Left kidney (tissue), 2 donors: ENCODE measurements around the gene IFT172. TPM values are rescaled to one million over a fixed set of nuclear protein-coding genes. Genes with fewer than 3 reads are reported as not detected.
"Not testable (repeated sequence)": the region's sequence is repeated elsewhere in the genome, so short reads cannot be mapped to it uniquely, and the experiment has no call there.

ENCODE experiments used
- DNase-seq: peaks from one replicate; pipeline ENCODE4 v3.0.0-alpha.2; 2013
- polyA plus RNA-seq: library from polyadenylated mRNA; unstranded; fragments of 120-200 nt; gene quantifications from one replicate; pipeline ENCODE4 v1.2.1, GENCODE V29; 2013; ENCODE audit not compliant: insufficient read length

Gene IFT172
- polyA plus RNA-seq, 1 donor = 71.8 TPM

- peak; percentile 93 for DNase-seq
Observed at GRCh38 chr2:27428213-27428977, 61.1 kb downstream of the IFT172 start, which contains the start of gene NRBP1. TSS of gene NRBP1 (plus strand) at chr2:27428631. CDS start at chr2:27433274, 4,643 bp downstream.

- no peak for DNase-seq
Observed at GRCh38 chr2:27427863-27428212, 61.7 kb downstream of the IFT172 start.

GRCh38 chr2:27425039-27425438 is 64.5 kb downstream of the IFT172 start:
- not testable (repeated sequence) for DNase-seq

- no peak for DNase-seq
Observed at GRCh38 chr2:27422958-27423357, 66.6 kb downstream of the IFT172 start.

- no peak for DNase-seq
Observed at GRCh38 chr2:27421660-27422250, 67.8 kb downstream of the IFT172 start.

- DNase-seq = no peak
Observed at GRCh38 chr2:27420996-27421395, 68.5 kb downstream of the IFT172 start.

- no peak for DNase-seq
Observed at GRCh38 chr2:27416151-27416550, 73.4 kb downstream of the IFT172 start.

- no peak for DNase-seq
Observed at GRCh38 chr2:27412419-27413152, 77.0 kb downstream of the IFT172 start.

GRCh38 chr2:27409321-27410073 is 80.0 kb downstream of the IFT172 start, which contains the start of gene PPM1G:
TSS of gene PPM1G (minus strand) at chr2:27409591. CDS start at chr2:27409422, 169 bp downstream.
- peak; percentile 93 for DNase-seq

- peak; percentile 8 for DNase-seq
Observed at GRCh38 chr2:27408601-27409320, 80.8 kb downstream of the IFT172 start.

GRCh38 chr2:27407798-27408491 is 81.6 kb downstream of the IFT172 start:
- peak; percentile 55 for DNase-seq

GRCh38 chr2:27400348-27401135 is 89.0 kb downstream of the IFT172 start:
- no peak for DNase-seq

- no peak for DNase-seq
Observed at GRCh38 chr2:27398962-27399361, 90.6 kb downstream of the IFT172 start.

Other genes starting within 250 kb of the IFT172 start
- 6.2 TPM for gene SLC30A3, start 226.7 kb downstream of the IFT172 start, polyA plus RNA-seq
- 2.0 TPM for gene DNAJC5G, start 214.3 kb downstream of the IFT172 start, polyA plus RNA-seq
- 6.7 TPM for gene TRIM54, start 207.3 kb downstream of the IFT172 start, polyA plus RNA-seq
- 0.65 TPM for gene UCN, start 181.3 kb downstream of the IFT172 start, polyA plus RNA-seq
- 97.4 TPM for gene MPV17, start 166.6 kb downstream of the IFT172 start, polyA plus RNA-seq
- 86.7 TPM for gene GTF3C2, start 133.0 kb downstream of the IFT172 start, polyA plus RNA-seq
- 57.9 TPM for gene EIF2B4, start 119.4 kb downstream of the IFT172 start, polyA plus RNA-seq
- gene SNX17, start 119.1 kb downstream of the IFT172 start, polyA plus RNA-seq = 94.4 TPM
- gene ZNF513, start 109.0 kb downstream of the IFT172 start, polyA plus RNA-seq = 19.6 TPM
- gene PPM1G, start 80.2 kb downstream of the IFT172 start, polyA plus RNA-seq = 96.0 TPM
- 132 TPM for gene NRBP1, start 61.1 kb downstream of the IFT172 start, polyA plus RNA-seq
- gene KRTCAP3, start 47.4 kb downstream of the IFT172 start, polyA plus RNA-seq = 10.7 TPM
- gene FNDC4, start 5.5 kb upstream of the IFT172 start, polyA plus RNA-seq = 6.8 TPM
- 0.10 TPM for gene GCKR, start 7.1 kb upstream of the IFT172 start, polyA plus RNA-seq
- gene ZNF512, start 93.3 kb upstream of the IFT172 start, polyA plus RNA-seq = 90.0 TPM
- gene CCDC121, start 139.3 kb upstream of the IFT172 start, polyA plus RNA-seq = 12.0 TPM
- gene GPN1, start 139.3 kb upstream of the IFT172 start, polyA plus RNA-seq = 64.5 TPM
- gene SUPT7L, start 173.9 kb upstream of the IFT172 start, polyA plus RNA-seq = 72.3 TPM
- gene SLC4A1AP, start 174.1 kb upstream of the IFT172 start, polyA plus RNA-seq = 40.4 TPM